ELR (cell line): ENCODE data around the gene RAP1A.
"Not testable (repeated sequence)": the region's sequence is repeated elsewhere in the genome, so short reads cannot be mapped to it uniquely, and the experiment has no call there.

Experiments
- DNase-seq: peaks from one replicate; pipeline ENCODE4 v3.0.0-alpha.2; 2015; ENCODE audit warnings: low read depth

The RAP1A gene

DNA sequence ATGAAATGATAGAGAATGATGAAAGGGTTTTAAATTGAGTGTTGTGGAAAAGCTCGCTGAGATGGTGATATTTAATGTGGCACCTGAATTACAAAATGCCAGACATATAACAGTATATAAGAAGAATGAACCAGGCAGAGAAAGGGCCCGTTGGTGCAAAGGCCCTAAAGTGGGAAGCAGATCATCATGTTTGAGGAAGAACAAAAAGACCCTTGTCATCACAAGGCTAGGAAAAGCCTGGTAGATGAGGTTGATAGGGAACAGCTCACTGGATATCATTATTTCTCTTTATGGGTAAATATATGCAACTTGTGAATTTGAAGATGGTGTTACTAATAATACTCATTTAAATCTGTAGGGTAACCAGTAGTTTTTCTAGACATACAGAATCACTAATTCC is 11.0 kb downstream of the RAP1A start:
- no peak for DNase-seq

DNA sequence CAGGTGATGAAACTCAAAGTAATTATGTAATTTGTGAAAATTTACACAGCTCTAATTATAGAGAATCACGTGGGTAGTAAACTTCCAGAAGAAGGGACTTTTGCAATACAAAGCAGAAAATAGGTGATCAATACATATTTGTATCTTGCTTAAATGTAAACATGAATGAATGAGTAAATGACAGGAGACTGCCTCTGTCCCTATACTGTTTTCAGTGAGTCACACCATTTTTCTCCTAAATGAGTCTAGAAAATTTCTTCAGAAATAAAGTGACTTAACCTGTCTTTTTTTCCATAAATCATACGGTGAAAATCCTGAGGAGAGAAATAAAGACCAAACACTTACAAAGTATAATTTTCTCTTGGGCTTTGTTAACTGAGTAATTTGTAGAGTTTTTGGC is 11.9 kb downstream of the RAP1A start:
- DNase-seq, result peak; percentile 7

DNA sequence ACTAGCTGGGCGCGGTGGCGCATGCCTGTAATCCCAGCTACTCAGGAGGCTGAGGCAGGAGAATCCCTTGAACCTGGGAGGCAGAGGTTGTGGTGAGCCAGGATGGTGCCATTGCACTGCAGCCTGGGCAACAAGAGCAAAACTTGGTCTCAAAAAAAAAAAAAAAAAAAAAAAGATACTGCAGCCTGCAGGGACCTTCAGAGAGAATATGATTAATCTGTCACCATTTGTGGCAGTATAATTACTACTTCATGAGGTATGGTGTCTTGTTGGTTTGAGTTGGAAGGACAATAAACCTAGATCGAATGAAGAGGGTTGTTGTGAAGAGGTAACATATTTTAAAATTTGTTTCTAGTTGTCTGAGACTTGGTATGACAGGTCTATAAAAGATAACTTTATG is 13.2 kb downstream of the RAP1A start:
- DNase-seq, result not testable (repeated sequence)

DNA sequence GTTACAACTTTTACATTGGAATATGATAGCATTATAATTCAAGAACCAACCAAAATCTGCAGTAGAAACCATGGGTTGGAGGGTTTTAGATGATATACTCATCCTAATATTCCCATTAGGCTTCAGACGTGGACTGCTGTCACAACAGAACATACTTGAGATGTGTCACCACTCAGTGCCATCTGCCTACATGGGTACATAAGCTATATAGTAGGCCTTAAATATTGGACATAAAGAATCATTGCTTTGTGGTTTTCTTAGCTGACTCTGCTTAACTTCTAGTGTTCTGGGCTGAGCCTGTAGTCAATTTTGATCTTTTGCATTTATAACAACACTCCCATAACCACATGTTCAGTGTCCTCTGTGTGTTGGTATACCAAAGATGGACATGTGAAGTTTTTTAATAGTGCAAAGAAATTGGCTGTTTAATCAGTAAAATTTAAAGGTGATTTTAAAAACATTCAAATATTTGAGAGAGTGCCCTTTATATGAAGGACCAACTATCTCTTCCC is 14.2 kb downstream of the RAP1A start:
- no peak for DNase-seq

DNA sequence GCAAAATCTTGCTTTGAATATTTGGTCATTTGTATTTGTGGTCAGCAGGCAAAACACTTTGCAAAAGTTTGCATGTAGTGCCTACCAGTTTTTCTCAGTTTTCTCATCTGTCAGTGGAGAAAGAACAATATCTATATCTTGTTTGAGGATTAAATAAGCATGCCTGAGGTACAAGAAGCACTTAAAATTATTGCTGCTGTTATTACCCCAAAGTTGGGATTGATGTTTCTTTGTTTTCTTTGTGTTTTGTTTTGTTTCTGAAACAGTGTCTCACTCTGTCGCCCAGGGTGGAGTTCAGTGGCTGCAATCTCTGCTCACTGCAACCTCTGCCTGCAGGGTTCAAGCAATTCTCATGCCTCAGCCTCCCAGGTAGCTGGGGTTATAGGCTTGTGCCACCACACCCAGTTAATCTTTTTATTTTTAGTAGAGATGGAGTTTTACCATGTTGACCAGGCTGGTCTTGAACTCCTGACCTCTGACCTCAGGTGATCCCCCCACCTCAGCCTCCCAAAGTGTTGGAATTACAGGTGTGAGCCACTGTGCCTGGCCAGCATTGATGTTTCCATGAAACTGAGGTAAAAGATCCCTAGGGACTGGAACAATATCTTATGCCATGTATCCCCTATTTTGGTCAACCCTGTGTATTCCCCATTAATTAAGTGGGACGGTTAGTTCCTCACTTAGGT is 15.9 kb downstream of the RAP1A start:
- DNase-seq, result no peak

DNA sequence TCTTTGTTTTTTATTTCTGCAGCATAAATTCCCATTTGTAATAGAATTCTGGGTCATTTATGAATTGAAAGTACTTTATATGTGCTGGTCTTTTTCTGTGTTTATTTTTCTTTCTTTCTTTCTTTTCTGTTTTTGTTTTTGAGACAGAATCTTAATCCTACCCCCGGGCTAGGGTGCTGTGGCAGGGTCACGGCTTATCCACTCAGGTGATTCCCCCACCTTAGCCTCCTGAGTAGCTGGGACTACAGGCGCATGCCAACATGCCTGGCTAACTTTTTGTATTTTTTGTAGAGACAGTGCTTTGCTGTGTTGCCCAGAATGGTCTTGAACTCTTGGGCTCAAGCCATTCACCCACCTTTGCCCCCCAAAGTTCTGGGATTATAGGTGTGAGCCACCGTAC is 18.7 kb downstream of the RAP1A start:
- no peak for DNase-seq

DNA sequence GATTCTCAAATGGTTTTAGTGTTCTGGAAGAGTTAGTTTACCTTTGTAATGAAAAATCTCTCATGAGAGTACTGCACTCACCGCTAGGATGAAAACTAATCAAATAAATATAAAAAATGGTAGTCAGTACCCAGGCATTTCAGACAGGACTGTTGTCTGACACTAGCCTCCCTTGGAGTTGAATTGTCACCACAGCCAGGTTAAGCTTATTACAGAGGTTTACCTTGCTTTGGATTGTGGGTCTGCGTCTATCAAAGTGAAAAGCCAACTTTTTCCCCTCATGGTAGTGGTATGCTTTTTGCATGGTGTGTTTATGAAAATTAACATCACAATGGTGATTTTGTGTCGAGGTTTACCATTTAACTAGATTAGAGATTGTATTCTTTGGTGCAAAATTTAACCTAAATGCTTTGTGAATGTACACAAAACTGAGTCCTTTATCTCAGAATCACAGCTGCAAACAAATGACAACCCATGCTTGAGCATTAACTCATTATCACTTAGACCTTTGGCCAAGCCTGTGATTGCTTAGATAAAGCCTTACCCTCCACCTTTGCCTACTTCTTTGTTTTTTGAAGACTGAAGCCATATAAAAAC is 20.1 kb downstream of the RAP1A start:
- DNase-seq, result no peak

DNA sequence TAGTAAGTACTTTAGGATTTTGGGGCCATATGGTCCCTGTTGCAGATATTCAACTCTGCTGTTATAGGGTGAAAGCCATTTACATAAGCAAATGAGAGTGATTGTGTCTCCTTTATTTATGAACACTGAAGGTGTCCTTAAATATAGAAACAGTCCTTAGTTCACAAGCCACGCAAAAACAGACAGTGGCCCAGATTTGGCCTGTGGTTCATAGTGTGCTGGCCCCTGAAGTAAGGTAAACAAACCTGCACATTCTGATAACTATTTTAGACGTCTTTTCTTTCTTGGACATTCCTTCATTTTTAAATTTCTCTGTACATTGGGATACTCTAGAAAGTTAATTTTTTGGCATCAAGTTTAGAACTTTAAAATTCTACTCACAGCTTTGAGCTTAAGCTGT is 23.5 kb downstream of the RAP1A start:
- DNase-seq, result no peak

DNA sequence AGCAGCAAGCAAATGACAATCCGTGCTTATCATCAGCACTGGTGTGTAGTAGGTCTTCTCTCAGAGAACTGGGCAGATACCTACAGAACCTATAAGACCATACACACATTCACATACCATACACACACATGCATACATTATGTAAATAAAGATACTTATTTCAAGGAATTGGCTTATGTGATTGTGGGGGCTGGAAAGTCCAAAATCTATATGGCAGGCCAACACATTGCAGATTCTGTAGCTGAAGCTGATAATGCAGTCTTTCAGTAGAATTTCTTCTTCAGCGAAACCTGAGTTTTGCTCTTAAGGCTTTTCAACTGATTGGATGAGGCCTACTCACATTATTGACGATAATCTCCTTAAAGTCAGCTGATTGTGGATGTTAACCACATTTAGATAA is 24.1 kb downstream of the RAP1A start:
- no peak for DNase-seq

DNA sequence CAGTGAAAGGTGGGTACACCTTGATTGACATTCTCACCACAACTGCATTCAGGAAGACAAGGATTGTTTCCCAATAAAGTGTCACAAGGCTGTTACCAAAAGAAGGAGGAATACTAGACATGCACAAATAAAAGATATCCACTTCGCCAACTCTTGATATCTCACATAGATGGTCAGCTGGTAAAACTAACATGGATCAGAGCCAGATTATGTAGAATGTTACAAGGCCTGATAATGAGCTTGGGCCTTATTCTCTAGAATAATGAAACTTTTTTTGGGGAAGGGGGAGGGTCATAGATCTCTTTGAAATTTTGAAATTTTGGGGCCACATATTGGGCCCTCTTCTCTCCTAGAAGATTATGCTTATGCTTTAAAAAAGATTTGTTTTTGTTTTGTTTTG is 24.9 kb downstream of the RAP1A start:
- no peak for DNase-seq

DNA sequence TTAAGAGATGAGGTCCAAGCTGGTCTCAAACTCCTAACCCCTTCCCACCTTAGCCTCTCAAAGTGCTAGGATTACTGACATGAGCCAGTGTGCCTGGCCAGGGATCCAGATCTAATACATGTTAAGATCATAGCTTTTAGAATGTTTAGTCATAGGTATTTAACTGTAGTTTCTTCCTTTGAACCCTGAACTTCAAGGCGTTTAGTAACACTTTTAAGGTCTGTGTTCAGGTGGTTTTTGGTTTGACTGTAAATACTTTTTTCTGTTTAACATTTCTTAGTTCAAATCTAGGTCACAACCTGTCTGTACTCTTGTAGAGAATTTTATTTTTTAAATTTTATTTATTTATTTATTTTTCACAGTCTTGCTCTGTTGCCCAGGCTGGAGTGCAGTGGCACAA is 28.1 kb downstream of the RAP1A start:
- DNase-seq, result no peak

DNA sequence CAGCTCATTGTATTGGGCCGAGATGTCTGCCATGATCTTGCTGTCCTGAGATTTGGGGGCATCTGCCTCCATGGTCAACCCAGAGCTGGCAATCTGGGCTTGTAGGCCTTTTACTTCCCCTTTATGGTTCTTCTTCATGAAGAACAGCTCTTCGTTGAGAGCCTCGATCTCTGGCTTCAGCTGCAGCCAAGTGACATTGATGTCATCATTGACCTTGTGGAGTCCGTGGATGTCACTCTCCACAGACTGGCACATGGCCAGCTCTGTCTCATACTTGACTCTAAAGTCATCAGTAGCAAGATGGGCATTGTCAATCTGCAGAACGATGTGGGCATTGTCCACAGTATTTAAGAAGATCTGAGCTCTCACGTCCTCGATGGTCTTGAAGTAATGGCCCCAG is 29.2 kb downstream of the RAP1A start:
- DNase-seq, result no peak

DNA sequence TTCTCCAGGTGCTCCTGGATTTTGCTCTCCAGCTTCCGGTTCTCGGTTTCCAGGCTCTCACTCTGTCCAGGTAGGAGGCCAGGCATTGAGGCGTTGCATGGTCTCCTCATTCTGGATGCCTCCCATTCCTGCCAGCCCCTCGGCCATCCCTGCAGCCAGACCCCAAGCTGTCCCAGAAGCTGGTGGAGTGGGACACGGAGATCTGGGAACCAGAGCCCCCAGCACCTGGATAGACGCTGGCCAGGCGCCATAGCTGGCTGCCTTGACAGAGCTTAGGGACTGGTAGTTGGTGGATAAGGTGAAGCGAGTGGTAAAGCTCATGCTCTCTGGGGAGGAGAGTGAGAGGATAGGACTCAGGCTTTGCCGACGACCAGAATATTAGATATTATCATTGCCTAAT is 29.6 kb downstream of the RAP1A start:
- no peak for DNase-seq

DNA sequence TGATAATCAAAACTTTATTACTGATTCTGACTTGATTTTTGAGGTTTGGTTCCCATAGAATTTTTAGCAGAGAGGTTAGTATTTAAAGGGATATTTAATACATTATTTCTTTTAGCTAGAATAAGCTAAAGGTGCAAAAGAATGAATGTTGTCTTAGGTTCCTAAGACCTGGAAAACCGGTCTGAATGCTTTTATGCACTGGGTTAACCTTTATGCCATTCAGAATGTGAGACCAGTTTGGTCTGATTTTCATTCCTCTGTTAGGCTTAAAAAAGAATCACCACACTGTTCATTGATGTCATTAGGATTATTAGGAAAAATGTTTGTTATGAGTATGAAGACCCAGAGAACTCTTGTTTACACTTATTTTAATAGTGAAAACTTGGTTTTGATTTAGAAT is 30.1 kb downstream of the RAP1A start:
- DNase-seq, result no peak

DNA sequence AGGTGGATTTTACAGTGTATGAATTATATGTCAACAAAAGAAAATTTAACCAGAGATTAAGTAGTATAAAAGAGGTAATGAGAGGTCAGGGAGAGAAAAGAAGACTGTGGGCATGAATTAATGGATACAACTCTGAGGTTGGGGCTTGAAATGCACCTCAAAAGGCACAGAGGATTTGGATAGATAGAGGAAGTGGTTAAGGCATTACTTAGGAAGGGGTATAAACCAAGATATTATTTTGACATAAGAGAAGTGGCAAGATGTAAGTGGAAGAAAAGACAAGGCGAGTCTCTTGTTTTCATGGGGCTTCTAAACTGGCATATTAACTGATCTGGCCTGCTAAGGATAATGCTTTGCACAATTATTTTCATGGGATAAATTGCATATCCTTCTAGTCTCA is 34.1 kb downstream of the RAP1A start:
- DNase-seq, result no peak

DNA sequence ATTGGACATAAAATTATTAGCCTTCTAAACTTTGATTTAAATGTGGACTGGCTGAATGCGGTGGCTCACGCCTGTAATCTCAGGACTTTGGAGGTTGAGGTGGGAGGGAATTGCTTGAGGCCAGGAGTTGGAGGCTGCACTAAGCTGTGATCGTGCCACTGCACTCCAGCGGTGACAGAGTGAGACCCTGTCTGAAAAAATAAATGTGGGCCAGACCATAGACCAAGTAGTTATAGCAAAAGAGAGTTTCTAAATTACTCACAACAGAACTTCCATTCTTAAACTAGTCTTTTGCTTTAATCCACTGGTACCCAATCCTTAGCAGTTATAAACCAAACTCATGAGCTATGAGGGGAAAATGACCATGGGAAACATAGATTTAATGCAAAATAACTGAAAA is 35.2 kb downstream of the RAP1A start:
- no peak for DNase-seq

DNA sequence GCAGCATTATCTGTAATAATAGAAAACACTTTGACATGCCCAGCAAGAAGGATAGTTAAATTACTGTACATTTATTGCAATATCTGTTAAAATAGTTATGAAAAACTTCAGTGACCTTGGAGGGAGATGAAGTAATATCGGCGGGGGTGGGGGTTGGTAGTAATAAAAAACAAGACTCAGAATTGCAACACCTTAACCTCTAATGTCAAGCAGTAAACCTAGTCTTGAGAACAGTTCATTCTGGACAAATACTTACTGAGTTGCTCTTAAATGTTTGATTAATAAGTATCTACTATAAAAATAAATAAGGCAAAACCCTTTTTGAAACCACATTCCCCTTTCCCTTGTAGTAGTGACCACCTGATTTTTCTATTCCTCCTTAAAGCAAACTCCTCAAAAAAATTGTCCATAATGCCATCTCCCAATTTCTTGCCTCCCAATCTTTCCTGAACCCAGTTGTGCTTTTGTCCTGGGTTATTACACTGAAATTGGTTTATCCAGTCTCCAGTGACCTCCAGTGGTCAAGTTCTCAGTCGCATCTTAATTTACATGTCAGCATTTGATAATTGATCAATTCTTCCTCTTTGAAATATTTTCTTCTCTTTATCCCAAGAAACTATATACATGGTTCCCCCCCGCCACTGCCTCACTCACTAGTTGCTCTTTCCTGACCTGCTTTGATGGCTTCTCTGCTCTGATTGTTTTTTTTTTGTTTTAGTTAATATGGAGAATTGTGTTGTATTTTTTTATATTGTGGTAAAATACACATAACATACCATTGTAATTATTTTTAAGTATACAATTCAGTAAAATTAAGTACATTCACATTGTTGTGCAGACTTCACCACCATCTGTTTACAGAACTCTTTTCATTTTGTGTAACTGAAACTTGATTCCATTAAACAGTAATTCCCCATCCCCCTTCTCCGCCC is 36.8 kb downstream of the RAP1A start:
- peak; percentile 75 for DNase-seq

DNA sequence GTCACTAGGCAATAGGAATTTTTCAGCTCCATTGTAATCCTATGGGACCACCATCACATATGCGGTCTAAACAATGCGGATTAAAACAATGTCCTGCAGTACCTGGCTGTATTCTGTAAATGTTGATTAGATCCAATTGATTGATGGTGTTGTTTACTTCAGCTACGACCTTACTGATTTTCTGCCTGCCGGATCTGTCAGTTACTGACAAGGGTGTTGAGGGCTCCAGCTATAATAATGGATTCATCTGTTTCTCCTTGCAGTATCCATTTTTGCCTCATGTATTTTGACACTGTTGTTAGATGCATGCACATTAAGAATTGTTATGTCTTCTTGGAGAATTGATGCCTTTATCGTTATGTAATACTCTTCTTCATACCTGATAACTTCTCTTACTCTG is 39.0 kb downstream of the RAP1A start:
- DNase-seq, result no peak

DNA sequence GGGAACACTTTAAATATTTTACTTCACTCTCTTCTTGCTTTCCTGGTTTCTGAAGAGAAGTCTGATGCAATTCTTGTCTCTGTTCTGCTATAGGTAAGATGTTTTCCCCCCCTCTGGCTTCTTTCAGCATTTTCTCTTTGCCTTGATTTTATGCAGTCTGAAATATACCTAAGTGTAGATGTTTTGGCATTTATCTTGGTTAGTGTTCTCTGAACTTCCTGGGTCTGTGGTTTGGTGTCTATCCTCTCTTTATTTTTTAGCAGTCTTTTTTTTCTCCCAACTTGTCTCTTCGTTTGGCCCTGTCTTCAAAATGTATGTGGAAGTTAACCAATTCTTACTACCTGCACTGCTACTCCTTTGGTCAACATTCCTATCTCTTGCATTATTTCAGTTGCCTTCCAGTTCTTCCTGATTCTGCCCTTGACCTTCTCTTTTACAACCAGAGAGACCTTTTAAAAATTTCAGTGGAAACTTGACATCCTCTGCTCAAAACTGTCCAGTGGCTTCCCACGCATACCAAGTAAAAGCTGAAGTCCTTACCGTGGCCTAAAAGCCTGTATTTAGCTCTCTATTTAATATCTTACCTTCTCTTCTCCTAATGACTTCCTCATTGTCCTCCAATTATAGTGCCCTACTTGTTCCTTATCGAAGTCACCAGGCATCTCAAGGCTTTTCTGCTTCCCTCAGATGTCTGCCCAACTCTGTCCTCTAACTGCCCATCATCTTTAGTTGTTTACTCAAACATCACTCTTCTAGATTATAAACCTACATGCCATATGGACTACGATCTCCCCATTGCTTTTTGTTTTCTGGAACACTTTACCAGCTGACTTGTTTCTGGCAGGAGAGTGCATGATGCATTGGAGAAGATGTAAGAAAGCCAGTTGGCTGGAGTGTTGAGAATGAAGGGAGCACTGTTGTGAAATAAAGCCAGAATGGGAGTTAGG is 40.9 kb downstream of the RAP1A start:
- no peak for DNase-seq

DNA sequence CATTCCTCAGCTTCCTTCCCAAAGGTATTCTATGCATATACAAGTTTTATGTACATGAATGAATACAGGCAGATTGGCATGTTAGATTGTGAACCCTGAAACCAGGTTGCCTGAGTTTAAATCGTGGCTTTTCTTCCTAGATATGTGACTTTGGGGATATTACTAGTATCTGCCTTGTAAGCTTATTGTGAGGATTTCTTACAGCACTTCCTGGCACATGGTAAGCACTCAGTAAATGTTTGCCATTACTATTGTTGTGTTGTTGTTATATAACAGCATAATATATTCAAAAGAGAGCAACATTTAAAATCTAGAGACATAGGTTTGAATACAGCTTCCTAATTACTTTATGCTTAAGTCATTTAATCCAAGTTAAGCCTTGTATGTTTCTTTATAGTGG is 45.1 kb downstream of the RAP1A start:
- no peak for DNase-seq

DNA sequence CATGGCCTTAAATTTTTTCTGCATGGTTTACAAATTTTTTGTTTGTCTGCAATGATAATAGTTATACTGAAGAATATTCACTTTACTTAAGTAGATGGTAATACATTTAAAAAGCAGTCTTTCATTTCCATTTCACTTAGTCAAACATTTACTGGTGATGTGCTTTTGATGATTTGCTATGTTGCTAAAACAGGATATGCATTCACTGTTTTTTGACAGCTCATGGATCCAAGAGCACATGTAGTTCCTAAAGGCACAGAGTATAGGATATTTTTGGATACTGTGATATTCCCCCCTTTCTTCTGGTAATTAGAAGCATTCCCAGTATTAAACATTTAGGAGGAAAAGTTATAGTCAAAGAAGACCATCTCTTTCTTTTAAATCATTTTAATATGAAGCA is 45.9 kb downstream of the RAP1A start:
- no peak for DNase-seq

DNA sequence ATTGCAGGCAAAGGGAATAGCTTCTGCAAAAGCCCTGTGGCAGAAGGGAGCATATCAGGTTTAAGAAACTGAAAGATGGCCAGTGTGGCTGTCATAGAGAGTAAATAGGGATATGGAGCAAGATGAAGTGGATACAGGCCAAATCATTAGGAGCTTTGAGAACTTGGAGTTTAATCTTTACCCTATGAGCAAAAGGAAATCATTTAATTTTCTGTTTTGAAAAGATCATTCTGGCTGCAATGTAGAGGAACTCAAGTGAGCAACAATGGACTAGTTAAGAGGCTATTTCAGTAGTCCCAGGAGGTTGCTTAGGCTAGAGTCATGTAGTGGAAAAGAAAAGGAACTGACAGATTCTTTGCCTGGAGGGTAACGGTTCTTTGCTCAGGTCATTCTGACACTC is 47.2 kb downstream of the RAP1A start:
- DNase-seq, result no peak
